HG03159 (cell line): ENCODE results near the gene ATG16L2.
A peak's percentile ranks its signal among the peaks of the same experiment; 100 is the strongest.
"Not testable (repeated sequence)": the region's sequence is repeated elsewhere in the genome, so short reads cannot be mapped to it uniquely, and the experiment has no call there.

Experiments used
- ATAC-seq: cut with Tn5 transposase; IDR thresholded peaks from one replicate; pipeline ENCODE4 v1.9.1; 2021; ENCODE audit warnings: mild to moderate bottlenecking, moderate library complexity; ENCODE audit not compliant: unreplicated experiment

The ATG16L2 gene

DNA sequence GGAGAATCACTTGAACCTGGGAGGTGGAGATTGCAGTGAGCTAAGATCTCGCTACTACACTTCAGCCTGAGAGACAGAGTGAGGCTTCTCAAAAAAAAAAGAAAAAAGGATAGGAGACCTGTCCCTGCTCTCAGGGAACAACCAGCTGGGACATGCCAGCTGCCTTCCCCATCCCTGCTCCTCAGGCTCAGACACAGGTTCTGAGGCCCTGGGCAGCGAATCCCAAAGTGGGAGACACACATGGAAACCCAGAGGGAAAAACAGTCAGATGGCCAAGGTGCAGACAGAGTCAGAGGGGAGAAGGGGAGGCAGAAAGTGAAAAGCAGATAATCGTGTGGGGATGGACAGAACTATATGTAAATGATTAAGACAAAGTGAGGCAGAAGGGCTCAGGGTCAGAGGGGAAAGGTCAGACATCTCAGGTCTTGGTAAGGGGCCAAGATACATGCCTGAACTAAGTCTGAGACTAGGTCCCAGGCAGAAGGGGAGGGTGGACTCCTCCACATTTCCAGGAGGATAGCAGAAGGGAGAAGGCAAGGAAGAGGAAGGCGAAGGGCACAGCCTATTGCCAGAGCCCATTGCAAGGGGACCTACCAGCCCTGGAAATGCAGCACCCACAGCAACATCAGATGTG is 34.6 kb upstream of the ATG16L2 start:
- no peak for ATAC-seq

DNA sequence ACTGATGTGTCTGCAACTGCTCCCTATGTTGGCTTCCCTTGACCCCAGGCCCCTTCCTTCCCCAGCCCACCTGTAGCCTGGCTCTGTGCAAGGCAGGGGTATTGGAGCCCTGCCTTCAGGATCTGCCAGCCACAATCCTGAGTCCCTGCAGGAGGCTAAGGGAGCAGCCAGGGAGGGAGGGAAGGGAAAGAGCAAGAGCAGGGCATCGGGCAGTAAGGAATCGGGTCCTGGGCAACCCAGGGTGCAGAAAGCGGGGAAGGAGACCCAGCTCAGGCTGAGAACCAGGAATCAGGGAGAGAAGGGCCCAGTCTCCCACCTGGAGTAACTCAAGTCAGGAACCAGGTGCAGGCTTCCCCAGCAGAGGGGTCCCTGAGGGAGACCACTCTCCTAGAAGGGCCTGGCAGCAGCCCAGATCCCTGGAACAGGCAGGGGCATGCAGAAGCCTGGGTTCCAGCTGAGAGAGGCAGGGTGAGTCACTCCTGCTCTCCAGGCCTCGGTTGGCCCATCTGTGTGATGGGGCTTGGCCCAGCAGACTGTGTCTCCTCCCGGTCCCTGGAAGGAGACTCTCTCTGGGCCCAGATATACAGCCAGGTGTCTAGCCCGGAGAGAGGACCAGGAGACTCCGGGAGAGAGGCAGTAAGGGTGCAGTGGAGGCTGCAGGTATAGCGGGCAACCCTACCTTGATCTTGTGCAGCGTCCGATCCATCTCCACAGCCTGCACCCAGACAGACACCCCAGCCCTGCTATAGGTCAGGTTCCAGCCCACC is 33.7 kb upstream of the ATG16L2 start:
- no peak for ATAC-seq

DNA sequence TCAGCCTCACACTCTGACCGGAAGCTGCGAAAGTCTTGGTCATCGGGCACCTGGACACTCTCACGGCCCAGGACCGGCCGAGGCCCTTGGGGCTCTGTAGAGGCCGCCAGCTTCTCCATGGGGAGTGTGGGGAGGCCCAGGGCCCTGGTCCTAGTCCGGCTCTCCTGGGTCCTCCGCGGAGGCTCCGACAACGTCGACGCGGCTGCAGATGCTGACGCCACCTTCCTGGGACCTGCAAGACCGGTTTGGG is 33.2 kb upstream of the ATG16L2 start:
- ATAC-seq: no peak

DNA sequence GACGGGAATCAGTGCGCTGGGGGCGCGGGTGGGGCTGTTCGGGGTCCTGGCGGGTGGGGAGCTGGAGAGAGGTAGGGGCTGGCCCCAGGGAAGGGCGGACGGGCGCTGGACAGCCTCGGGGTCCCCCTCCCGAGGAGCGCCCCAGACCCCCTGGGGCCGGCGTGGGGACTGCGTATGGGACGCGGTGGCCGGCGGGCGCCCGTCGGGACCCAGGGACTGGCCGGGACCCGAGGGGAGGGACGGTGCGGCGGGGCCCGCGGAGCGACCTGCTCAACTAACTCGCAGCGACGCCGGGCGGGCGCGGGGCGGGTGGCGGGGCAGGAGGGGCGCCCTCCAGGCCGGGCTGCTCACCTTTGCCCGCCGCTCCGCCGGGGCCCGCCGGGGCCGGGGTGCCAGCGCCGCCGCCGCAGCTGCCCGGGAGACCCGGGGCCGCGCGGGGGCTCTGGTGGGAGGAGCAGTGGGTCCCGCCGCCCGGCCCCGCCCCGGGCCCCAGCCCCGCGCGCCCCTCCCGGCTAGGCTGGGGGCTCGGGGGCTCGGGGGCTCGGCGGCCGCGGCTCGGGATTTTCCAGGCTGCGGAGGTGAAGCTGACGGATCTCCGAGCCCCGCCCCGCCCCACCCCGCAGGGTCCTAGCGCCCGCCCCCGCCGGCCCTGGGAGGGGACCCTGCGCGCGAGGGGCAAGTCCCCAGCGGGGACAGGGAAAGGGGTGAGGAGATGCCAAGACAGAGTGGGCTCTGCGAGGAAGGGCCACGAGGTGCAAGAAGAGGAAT is 32.7 kb upstream of the ATG16L2 start:
- no peak for ATAC-seq

DNA sequence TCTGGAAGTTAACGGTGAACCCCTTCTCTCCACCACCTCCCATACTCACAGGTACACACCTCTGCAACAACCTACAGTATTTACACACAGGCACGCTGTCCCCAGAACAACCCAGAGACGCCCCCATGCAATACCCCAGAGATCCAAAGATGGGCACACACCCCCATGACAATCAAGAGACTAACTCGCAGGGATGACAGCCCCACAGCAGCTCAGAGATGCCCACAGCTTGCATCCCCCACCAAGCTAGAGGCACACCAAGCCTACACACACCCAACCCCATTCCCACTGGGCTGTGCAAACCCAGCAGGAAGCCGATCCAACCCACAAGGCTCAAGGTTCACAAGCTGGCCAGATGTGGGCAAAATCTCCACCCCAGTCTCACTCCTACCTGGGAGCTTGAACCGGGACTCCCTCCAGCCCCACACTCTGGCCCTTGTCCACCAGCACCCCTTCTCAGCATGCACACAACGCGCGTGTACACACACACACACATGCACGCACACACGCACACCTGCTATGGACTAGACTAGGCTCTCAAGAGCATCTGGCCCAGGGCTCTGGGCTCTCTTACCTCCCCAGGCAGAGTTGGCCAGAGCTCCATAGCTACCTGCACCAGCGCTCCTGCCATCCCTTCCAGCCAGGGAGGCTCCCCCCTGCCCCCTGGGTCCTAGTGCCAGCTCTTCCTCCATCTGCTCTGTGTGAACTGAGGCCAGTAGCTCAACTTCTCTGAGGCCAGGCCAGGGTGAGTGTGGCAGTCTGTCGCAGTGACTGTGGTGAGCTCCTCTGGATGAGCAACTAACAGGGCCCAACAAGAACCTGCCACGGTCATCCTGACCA is 31.9 kb upstream of the ATG16L2 start:
- no peak for ATAC-seq

DNA sequence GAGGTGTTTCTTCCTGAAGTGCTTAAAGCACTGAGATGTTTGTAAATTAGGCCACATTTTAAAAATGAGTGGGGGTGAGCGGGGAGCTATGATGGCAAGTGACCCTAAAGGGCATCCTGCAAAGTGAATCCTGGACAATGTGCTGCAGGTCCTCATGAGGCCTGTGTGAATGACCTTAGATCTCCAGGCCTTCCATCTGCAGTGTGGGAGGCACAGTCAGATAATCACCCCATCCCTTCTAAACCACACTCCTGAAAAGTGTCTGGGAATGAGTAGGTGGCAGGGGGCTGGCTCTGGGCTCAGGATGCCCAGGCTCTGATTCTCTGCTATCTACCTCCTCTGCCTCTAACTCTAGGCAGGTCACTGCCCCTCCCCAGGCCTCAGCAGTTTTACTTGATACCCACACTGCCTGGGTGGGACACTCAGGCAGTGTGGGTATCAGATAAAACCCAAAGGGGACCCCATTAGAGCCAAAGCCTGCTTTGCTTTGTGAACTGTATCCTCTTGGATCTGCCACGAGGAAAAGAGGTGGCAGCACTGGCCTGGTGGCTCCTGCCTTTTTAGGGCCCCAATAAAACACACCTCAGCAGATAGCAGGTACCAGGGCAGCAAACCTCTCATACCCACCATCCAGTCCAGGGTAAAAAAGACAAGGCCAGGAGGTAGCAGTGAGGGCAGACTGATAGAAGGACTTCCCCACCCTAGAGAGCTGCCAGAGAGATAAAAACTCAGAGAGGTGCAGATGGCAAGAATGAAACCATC is 30.9 kb upstream of the ATG16L2 start:
- ATAC-seq: no peak

DNA sequence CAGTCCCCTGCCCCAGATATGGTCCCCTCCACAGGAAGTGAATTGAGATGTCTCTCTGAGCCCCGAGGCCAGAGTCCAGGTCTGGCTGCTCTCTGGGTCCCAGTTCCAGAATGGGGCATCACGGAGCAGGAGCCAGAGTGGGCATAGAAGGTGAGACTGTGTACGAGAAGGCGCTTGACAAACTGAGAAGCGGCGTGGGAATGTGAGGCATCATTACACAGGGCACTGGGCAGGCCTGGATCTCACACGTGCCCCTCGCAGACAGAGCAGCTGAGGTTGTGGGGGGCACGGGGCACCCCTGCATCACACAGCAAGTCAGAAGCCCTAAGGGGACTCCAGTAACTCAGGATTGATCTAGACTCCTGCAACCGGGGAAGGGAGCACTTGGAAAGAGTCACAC is 29.5 kb upstream of the ATG16L2 start:
- no peak for ATAC-seq

DNA sequence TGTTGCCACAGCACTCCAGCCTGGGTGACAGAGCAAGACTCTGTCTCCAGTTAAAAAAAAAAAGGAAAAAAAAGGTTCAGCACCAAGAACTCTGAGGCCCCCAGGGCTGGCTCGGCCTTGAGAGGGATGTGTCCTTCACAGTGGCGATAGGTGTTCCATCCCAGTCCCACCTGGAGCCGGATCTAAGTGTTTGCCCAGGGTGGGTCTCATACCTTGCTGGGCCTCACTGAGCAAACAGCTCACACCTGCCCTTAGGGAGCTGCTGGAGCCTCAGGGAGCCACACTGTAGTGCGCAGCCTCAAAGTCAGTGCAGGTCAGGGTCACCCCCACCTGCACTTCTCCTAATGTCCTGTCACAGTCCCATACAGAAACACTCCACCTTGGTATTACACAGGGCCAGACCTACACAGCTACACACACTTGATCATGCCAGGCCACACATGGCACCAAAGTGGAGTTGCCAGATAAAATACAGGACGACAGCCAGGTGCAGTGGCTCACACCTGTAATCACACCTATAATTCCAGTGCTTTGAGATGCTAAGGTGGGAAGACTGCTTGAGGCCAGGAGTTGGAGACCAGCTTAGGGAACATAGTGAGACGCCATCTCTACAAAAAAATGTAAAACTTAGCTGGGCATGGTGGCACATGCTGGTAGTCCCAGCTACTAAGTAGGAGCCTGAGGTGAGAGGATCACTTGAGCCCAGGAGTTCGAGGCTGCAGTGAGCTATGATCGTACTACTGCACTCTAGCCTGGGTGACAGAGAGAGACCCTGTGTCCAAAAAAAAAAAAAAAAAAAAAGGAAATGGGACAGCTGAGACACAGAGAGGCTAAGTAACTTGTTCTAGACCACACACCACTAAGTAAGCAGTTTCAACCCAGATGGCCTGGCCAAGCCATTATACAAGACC is 27.7 kb upstream of the ATG16L2 start:
- ATAC-seq: no peak

DNA sequence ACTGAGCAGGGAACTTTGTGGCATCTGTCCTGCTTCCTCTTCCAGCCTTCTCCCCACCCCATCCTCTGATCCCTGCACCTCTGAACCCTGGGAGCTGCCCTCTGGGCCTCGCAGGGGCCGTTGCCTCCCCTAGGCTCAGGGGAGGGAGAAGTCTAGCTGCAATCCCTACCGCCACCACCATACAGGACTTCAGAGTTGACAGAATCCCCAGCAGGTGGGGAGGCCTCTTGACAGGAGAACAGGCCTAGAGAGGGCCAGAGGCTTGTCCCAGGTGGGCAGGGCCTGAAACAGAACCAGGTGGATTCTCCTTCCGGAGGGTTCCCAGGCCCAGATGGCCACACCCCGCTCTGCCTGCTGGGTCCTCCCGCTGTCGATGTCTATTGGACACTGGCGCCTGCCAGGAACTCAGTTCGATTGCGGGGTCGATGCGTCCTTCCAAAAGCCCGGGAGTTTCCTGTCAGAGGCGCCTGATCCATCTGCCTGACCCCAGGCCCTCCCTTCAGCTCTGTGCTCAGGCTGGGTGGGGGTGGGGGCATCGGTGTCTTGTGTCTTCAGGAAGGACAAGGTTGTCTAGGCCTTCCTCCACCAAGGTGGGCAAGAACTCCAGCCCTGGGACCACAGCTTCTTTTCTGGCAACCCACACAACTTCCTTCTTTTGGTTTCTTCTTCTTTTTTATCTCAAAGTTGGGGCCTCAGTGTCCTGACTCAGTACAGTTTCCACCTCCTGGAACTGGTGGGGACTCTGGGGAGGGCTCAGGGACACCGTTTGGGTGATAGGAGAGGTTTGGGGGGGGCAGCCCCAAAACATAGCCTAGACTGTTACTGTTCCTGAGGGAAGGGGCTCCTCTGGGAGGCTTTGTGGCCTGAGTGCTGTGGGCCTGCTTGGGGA is 26.8 kb upstream of the ATG16L2 start:
- no peak for ATAC-seq

DNA sequence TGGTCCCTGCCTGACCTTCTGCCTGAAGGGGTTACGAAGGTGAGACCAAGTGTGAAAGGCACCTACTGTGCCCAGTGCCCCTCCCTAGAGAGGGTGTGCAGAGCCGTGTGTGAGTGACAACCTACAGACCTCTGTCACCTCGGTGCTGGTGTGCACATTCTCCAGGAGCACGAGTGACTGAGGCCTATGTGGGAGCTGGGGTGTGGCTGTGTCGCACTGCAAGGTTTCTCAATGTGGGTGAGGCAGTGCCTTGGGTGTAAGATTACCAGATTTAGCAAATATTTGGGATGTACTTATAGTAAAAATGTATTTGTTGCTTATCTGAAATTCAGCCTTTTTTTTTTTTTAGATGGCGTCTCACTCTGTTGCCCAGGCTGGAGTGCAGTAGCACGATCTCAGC is 26.0 kb upstream of the ATG16L2 start:
- no peak for ATAC-seq

DNA sequence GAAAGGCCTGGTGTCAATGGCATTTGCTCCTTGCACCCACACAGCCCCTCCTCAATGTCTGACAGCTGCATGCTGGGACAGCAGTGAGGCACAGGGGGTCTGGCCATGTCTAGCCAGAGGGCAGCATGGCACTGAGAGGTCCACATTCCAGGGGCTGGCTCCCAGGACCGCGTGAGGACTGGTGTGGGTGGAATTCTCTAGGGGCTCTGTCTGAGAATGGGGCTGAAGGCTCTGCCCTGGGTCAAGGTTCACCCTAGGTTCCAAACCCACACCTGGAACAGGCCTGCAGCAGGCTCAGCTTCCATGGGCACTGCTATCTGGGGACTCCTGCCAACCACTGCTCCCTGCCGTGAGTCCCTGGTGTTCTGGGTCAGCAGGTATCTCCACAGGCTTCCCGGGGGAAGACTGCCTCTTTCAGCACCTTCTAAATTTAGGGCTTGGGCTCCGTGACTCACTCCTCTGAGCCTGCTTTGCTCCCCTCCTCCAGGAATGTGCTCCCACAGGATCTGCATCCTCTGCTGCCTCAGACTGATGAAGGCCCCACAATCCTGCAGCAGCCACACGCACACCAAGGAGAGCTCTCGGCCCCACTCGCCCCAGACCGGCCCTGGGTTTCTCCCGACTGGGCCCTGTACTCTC is 24.6 kb upstream of the ATG16L2 start:
- no peak for ATAC-seq

DNA sequence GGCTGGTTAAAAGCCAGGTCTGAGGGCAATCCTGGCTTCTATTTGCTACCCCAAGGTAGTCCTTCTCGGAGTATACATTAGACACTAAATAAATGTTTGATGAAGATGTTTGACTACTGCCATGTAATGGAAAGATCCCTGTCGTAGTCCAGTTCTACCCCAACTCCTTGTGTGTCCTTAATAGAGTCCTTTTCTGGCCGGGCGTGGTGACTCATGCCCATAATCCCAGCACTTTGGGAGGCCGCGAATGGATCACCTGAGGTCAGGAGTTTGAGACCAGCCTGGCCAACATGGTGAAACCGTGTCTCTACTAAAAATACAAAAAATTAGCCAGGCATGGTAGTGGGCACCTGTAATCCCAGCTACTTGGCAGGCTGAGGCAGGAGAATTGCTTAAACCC is 23.0 kb upstream of the ATG16L2 start:
- ATAC-seq: not testable (repeated sequence)

DNA sequence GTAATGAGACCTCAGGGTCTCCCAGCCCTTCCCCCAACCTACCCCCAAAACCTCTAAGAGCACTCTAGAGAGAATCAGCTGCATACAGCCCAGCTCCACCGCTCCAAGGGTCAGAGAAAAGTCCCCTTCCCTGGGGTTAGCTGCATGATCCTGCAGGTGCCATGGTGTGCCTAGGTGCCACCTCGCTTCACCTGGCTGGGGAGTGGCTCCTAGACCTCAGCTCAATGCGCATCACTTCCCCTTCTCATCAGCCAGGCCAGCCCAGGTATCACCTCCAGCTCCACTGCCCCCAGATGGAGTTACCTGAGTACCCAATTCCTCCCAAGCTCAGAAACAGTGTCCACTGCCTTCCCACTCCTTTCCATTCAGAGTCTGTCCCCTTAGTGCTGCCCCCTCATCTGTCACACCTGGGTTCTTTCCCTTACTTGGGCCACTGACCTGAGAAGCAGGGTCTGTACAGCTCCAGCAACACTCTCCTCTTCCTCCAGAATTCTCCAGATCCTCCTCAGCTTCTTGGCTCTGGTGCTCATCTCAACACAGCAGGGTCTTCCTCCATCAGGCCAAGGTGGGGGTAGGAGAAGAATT is 21.7 kb upstream of the ATG16L2 start:
- ATAC-seq: no peak

DNA sequence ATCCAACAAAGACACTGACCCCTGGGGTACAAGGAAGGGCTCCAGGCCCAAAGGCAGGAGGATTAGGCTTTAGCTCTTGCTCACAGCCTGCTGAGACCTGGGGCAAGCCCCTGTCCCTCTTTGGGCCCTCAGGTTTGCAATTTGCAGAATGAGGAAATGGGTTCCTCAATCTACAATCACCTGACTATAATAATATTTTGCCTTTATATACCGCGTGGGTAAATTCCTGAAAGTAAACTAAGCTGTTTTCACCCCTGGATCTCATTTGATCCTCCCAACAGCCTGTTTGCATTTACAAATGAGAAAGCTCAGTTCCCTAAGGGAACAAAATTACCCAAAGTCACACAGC is 21.2 kb upstream of the ATG16L2 start:
- no peak for ATAC-seq

DNA sequence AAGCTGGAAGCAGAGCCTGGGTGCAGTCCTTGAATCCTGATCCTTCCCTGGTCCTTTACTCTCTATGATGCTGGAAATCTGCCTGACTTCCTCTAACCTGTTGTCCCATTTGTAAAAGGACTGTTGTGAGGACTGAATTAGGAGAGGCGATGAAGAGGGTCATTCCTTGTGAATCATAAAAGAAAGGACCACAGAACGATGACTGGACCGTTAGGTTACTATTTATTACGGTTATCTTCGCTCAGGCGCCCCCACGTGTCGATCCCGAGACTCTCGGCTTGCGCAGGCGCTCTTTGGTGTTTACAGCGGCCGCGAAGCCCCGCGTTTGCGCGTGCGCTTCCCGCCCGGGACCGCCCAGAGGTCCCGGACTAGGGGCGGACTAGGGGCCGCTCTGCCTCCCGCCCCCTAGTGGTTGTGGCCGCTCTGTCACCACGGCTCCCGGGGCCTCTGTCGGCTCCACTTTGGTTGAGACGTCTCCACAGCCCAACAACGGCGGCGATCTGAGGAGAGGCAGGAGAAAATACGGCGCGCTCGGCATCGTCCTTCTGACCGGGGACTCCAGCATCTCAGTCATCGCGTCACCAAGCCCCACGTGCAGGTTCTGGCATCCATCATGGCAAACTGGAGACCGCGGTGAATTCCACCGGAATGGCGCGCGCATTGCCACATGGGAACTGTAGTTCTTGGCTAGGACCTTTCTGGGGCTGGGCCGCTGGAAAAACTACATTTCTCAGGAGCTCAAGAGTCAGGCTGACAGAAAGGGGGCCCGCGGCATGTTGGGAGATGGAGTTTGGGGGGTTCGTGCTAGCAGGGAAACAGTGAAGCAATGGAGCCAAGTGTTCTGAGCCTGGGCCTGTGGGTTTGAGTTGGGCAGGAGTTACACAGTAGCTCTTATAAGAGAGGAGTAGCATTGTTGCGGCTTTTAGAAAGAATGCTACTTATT is 20.5 kb upstream of the ATG16L2 start, which contains the start of gene STARD10:
Gene STARD10, minus strand, starts transcription at position 623 of the 943 bp plus-strand sequence. CDS start 12,866 bp downstream, outside the sequence.
- peak; percentile 86 for ATAC-seq

DNA sequence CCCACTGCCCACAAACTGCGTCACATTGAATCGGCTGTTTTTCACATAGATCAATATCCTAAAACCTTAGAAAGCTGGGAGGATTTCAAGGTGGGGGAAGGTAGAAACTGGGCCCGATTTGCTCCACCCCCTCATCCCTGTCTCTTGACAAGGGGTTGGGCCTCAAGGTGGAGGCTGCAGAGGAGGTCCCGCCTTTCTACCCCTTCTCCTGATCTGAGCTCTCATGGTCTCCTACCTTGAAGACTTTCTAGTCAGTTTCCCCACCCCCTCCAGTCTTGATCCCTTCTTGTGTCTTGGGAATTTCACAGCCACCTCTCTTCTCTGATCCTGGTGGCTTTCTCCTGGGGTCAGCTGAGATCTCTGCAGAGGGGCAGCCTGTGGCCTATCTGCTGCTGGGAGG is 15.8 kb upstream of the ATG16L2 start:
- ATAC-seq: no peak

DNA sequence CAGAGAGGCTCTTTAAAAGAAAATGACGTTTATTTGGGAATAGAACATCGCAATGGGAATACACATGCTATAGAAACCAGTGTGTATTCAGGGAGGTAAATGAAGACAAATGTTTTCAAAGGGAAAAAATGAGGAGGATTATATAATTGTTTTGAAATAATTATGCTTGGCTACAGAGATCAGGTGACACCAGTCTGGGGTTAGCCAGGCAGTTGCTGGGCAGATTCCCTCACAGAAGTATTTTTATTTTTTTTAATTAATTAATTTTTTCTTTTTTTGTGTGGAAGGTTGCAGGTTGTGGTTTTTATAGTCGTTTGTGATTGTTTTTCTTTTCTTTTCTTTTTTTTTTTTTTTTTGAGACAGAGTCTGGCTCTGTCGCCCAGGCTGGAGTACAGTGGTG is 14.8 kb upstream of the ATG16L2 start:
- no peak for ATAC-seq
